ENCODE measurements around the gene LAMTOR3. TPM values are rescaled to one million over a fixed set of nuclear protein-coding genes. Genes with fewer than 3 reads are reported as not detected.
"Not testable (repeated sequence)": the region's sequence is repeated elsewhere in the genome, so short reads cannot be mapped to it uniquely, and the experiment has no call there.

Gene LAMTOR3
- total RNA-seq, 2 donors from 2014 or later: 20.7 to 23.3 TPM

- DNase-seq: no peak
- H3K4me3 Mint-ChIP-seq: peak overlapping the region in 1 of 2 donors; percentile 20
- peak overlapping the region; percentile 75 for H3K27ac Mint-ChIP-seq
- H3K36me3 Mint-ChIP-seq (ENCODE audit: insufficient read depth in 2 of 2): peaks cover 15 to 34% of the 10 kb centered on the region in 2 donors
- no peaks in the 10 kb centered on the region for H3K27me3 Mint-ChIP-seq (ENCODE audit: low read depth)
- H3K4me1 Mint-ChIP-seq (ENCODE audit: low read depth): peaks cover 43% of the 10 kb centered on the region
- no peaks in the 10 kb centered on the region for H3K9me3 Mint-ChIP-seq
- ATAC-seq (replicated peaks in 1 of 2): peak; percentile 88 to 92
Measured at GRCh38 chr4:99841129-99841528, 53.1 kb downstream of the LAMTOR3 start.

GRCh38 chr4:99838927-99839326 is 55.3 kb downstream of the LAMTOR3 start:
- no peak for DNase-seq

DNA sequence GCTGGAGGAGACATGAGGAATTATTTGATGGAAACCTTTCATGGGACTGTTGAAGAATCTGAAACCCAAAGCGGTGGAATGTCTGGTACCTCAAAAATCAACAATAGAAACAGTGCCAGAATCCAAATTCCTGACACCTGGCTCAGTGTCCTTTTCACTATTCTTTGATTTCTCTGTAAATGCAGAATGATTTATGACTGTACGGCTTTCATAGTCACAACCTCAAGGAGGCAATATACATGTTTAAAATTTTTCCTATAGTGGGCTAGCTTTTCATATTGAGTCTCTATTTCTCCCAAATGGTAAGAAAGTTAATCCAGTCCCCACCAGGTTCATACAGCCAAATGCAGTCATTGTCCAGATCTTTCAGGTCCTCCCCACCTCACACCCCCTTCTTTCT is 58.3 kb downstream of the LAMTOR3 start:
- peaks cover 10 to 34% of the 10 kb centered on the region in 2 donors for H3K36me3 Mint-ChIP-seq (ENCODE audit: insufficient read depth in 2 of 2)
- no peaks in the 10 kb centered on the region for H3K9me3 Mint-ChIP-seq
- peaks cover 18% of the 10 kb centered on the region for H3K4me1 Mint-ChIP-seq (ENCODE audit: low read depth)
- ATAC-seq (replicated peaks in 1 of 2) (no peak), DNase-seq (no peak)
- no peak overlapping the region for H3K27ac Mint-ChIP-seq
- H3K27me3 Mint-ChIP-seq (ENCODE audit: low read depth): no peaks in the 10 kb centered on the region
- no peak overlapping the region for H3K4me3 Mint-ChIP-seq

More at GRCh38 chr4:99838927-99839326, 55.3 kb downstream of the LAMTOR3 start:
- Mint-ChIP-seq H3K27me3 (ENCODE audit: low read depth) (no peaks in the 10 kb centered on the region), H3K4me3 (no peak overlapping the region), H3K36me3 (ENCODE audit: insufficient read depth in 2 of 2) (peaks cover 16 to 39% of the 10 kb centered on the region in 2 donors), H3K4me1 (ENCODE audit: low read depth) (peaks cover 34% of the 10 kb centered on the region), H3K27ac (no peak overlapping the region), H3K9me3 (no peaks in the 10 kb centered on the region)
- no peak for ATAC-seq (replicated peaks in 1 of 2)

DNA sequence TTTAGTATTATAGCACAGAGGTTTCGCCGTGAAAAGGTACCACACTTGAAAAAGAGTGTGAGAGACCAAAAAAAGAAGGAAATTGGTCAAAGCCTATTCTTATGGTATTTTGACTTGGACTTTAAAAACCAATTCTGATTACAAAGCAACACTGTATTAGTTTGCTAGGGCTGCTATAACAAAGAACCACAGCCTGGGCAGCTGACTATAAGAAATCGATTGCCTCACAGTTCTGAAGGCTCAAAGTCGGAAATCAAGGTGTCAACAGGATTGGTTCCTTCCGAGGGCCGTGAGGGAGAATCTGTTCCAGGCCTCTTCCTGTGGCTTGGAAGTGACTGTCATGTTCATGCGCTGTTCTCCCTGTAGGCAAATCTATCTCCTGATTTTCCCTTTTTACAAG is 59.7 kb downstream of the LAMTOR3 start:
- Mint-ChIP-seq H3K4me1 (ENCODE audit: low read depth) (peaks cover 14% of the 10 kb centered on the region), H3K4me3 (no peak overlapping the region), H3K27me3 (ENCODE audit: low read depth) (no peaks in the 10 kb centered on the region), H3K9me3 (no peaks in the 10 kb centered on the region), H3K36me3 (ENCODE audit: insufficient read depth in 2 of 2) (peaks cover 10 to 32% of the 10 kb centered on the region in 2 donors), H3K27ac (no peak overlapping the region)
- ATAC-seq (replicated peaks in 1 of 2): no peak
- DNase-seq: no peak

DNA sequence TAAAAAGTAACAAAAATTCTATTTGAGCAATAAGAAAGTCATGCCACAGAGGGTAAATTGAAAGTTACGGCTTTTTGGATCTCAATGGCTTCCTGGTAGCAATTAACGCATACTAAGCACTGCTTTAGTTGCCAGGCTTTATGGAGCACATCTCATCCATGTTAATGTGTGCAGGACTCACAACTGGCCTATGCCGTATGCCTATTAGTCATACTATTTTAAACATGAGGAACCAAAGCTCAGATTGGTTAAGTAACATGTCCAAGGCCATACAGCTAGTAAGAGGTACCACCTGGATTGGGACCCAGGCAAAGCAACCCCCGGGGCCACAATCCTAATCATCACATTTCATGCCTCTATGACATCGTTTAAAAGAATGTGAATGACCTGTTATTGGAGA is 60.5 kb downstream of the LAMTOR3 start:
- Mint-ChIP-seq H3K9me3 (no peaks in the 10 kb centered on the region), H3K4me3 (no peak overlapping the region), H3K4me1 (ENCODE audit: low read depth) (peaks cover 10% of the 10 kb centered on the region), H3K27ac (no peak overlapping the region), H3K36me3 (ENCODE audit: insufficient read depth in 2 of 2) (peaks cover 9 to 25% of the 10 kb centered on the region in 2 donors), H3K27me3 (ENCODE audit: low read depth) (no peaks in the 10 kb centered on the region)
- DNase-seq (no peak), ATAC-seq (replicated peaks in 1 of 2) (no peak)

DNA sequence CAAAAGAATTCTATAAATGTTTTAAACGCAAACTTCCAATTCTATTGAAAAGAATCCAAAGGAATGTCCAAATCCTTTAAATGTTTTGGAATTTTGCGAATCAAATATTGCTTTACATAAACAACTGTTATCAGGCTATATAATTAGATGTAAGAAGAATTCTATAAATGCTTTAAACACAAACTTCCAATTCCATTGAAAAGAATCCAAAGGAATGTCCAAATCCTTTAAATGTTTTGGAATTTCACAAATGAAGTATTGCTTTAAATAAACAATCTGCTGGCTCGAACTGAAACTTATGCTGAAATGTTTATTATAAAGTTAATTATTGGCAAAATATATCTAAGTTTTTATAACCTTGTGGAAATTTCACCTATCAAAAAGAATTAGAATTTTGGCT is 61.5 kb downstream of the LAMTOR3 start:
- Mint-ChIP-seq H3K4me3 (no peak overlapping the region), H3K36me3 (ENCODE audit: insufficient read depth in 2 of 2) (peaks cover 7 to 22% of the 10 kb centered on the region in 2 donors), H3K9me3 (no peaks in the 10 kb centered on the region), H3K4me1 (ENCODE audit: low read depth) (peaks cover 18% of the 10 kb centered on the region), H3K27me3 (ENCODE audit: low read depth) (no peaks in the 10 kb centered on the region), H3K27ac (no peak overlapping the region)
- no peak for DNase-seq
- ATAC-seq (replicated peaks in 1 of 2): no peak

DNA sequence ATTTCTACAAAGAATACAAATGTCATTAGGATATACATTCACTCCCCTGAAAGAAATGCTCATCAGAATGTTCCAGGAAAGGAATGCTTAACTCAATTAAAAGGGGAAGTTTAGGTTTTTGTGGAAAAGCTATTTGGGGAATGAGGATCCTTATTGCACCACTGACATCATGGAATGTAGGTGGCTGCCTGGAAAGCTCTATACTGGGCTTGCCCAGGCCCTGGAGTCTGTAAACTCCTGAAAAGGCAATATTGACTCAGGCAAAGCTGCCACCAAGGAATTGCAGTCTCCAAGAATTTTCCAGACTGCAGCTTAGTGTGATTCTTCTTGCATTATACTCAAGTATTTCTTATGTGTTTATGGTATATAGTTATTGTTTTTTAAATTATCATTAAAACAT is 61.9 kb downstream of the LAMTOR3 start:
- no peak for ATAC-seq (replicated peaks in 1 of 2)
- Mint-ChIP-seq H3K36me3 (ENCODE audit: insufficient read depth in 2 of 2) (peaks cover 7 to 22% of the 10 kb centered on the region in 2 donors), H3K9me3 (no peaks in the 10 kb centered on the region), H3K4me3 (no peak overlapping the region), H3K4me1 (ENCODE audit: low read depth) (peaks cover 23% of the 10 kb centered on the region), H3K27me3 (ENCODE audit: low read depth) (no peaks in the 10 kb centered on the region), H3K27ac (no peak overlapping the region)
- no peak for DNase-seq

DNA sequence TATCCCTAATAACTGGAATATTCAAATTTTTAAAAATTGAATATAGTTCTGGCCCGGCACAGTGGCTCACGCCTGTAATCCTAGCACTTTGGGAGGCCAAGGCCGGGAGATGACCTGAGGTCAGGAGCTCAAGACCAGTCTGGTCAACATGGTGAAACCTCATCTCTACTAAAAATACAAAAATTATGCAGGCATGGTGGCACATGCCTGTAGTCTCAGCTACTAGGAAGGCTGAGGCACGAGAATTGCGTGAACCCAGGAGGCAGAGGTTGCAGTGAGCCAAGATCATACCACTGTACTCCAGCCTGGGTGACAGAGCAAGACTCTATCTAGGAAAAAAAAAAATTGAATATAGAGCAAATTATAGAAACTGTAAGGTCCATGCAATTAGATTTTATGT is 64.2 kb downstream of the LAMTOR3 start:
- H3K27me3 Mint-ChIP-seq (ENCODE audit: low read depth); H3K27ac Mint-ChIP-seq; H3K9me3 Mint-ChIP-seq; DNase-seq; ATAC-seq (replicated peaks in 1 of 2); H3K4me3 Mint-ChIP-seq: not testable (repeated sequence)
- H3K36me3 Mint-ChIP-seq (ENCODE audit: insufficient read depth in 2 of 2): peaks cover 3 to 14% of the 10 kb centered on the region in 2 donors
- peaks cover 32% of the 10 kb centered on the region for H3K4me1 Mint-ChIP-seq (ENCODE audit: low read depth)

GRCh38 chr4:99828477-99828876 is 65.8 kb downstream of the LAMTOR3 start:
- H3K4me3 Mint-ChIP-seq: no peak overlapping the region
- no peaks in the 10 kb centered on the region for H3K27me3 Mint-ChIP-seq (ENCODE audit: low read depth)
- H3K4me1 Mint-ChIP-seq (ENCODE audit: low read depth): peaks cover 48% of the 10 kb centered on the region
- ATAC-seq (replicated peaks in 1 of 2) (no peak), DNase-seq (no peak)
- peaks cover 4 to 13% of the 10 kb centered on the region in 2 donors for H3K36me3 Mint-ChIP-seq (ENCODE audit: insufficient read depth in 2 of 2)
- H3K27ac Mint-ChIP-seq: peak overlapping the region; percentile 67
- peaks cover 0 to 1% of the 10 kb centered on the region in 2 donors for H3K9me3 Mint-ChIP-seq

Other genes starting within 250 kb of the LAMTOR3 start
- gene C4orf54, start 236.6 kb downstream of the LAMTOR3 start, total RNA-seq: not detected
- 10 to 100 TPM; 40.7 to 48.1 TPM for gene DAPP1, start 77.6 kb downstream of the LAMTOR3 start, total RNA-seq
- gene DNAJB14, start 52.2 kb upstream of the LAMTOR3 start, total RNA-seq: 10 to 100 TPM; 46.1 to 60.5 TPM
- gene H2AZ1, start 55.8 kb upstream of the LAMTOR3 start, total RNA-seq: 100 to 1,000 TPM; 417 to 443 TPM